Activated CD4-positive, alpha-beta T cell treated with anti-CD3 and anti-CD28 coated beads, Interleukin-2, amount 50 U/mL, for 48 hours (primary cell): Measurements from ENCODE around the gene TMA7.
"Not testable (repeated sequence)": the region's sequence is repeated elsewhere in the genome, so short reads cannot be mapped to it uniquely, and the experiment has no call there.

ENCODE experiments used
- DNase-seq, 2 experiments: peaks; one replicate each; pipeline ENCODE4 v3.0.0-alpha.2; 2020

Gene TMA7

DNA sequence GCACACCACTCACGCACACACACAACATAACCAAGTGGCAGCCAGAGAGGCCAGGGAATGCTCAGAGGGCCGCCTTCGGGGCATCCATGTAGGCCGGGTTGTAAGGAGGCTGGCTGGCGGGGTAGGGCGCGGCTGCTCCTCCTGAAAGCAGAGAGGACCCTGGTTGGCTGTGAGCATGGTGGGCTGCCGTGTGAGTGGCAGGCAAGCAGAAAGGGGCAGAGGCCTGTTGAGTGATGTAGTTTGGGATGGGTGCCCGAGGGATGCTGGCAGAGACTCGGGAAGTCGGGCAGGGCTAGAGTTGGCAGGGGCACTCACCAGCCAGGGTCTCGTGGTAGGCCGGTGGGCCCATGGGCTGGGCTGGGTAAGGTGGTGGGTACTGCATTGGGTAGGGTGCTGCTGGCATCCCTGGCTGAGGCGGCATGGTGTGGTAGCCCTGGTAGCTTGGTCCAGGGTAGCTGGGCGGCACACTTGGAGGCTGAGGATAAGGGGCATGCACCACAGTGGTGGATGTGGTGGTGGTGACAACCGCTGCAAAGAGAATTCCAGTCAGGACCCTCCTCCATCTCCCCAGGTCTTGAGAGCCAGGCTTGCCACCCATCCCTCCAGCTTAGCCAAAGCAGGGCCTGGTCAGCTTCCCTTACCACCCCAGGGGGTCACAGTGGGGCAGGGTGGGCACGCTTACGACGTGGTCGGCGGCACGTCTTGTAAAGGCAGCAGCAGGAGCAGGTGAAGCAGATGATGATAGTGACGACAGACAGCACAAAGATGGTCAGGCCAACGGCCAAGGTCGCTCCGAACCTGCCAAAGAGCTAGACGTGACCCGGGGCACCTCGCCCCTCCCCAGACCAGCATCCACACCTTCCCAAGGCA, 29.2 kb downstream of the TMA7 start:
- no peak for DNase-seq

- DNase-seq, result no peak
Observed at GRCh38 chr3:48470286-48470685, 30.2 kb downstream of the TMA7 start.

GRCh38 chr3:48472673-48472922, 32.5 kb downstream of the TMA7 start:
- DNase-seq, result no peak

GRCh38 chr3:48472923-48473616, 33.0 kb downstream of the TMA7 start:
- peak; percentile 97 to 98 for DNase-seq

DNA sequence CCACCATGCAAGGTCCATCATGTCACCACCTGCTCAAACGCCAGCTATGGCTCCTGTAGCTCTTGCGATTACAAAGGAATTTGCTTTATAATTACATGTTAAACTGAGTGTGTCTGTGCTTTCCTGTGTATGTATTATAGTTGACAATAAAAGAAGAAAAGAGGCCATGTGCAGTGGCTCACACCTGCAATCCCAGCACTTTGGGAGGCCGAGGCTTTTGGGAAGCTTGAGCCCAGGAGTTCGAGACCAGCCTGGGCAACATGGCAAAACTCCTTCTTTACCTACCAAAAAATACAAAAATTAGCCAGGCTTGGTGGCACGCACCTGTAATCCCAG, 33.5 kb downstream of the TMA7 start:
- no peak for DNase-seq

DNA sequence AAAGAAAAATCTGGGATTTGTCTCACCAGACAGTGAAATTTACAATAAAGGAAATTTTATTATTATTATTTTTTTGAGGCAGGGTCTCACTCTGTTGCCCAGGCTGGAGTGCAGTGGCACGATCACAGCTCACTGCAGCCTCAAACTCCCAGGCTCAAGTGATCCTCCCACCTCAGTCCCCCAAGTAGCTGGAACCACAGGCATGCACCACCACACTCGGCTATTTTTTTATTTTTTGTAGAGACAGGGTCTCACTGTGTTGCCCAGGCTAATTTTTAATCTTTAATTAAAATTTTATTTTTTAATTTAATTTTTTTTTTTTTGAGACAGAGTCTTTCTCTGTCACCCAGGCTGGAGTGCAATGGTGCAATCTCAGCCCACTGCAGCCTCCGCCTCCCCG, 34.0 kb downstream of the TMA7 start:
- not testable (repeated sequence) for DNase-seq

GRCh38 chr3:48474619-48475018, 34.6 kb downstream of the TMA7 start:
- no peak for DNase-seq

DNA sequence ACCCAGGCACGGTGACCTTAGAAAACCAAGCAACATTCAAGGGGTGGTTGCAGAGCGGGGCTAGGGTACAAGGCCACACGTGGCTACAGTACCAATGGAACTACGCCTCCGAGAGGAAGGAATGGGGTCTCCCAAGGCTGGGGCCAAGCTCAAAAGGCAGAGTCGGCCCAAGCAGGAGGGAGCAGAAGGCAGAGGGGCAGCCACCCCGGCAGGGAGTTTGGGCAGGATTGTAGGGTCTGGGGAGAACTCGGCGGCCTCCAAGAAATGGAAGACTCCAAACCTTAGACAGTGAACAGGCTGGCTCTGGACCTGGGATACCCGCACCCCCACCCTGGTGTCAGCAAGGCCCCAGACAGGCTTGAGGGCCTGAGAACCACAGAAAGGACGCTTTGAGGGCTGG, 35.1 kb downstream of the TMA7 start:
- no peak for DNase-seq

- no peak for DNase-seq
Observed at GRCh38 chr3:48476426-48477053, 36.5 kb downstream of the TMA7 start.

- no peak for DNase-seq
Observed at GRCh38 chr3:48477959-48478520, 38.0 kb downstream of the TMA7 start.

GRCh38 chr3:48478626-48479555, 38.8 kb downstream of the TMA7 start:
- peak; percentile 45 to 52 for DNase-seq

DNA sequence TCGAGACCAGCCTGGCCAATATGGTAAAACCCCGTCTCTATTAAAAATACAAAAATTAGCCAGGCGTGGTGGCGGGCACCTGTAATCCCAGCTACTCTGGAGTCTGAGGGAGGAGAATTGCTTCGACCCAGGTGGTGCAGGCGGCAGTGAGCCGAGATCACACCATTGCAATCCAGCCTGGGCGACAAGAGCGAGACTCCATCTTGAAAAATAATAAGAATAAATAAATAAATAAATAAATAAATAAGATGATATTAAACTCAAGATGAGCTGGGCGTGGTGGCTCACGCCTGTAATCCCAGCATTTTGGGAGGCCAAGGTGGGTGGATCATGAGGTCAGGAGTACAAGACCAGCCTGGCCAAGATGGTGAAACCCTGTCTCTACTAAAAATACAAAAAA, 40.8 kb downstream of the TMA7 start:
- not testable (repeated sequence) for DNase-seq

DNA sequence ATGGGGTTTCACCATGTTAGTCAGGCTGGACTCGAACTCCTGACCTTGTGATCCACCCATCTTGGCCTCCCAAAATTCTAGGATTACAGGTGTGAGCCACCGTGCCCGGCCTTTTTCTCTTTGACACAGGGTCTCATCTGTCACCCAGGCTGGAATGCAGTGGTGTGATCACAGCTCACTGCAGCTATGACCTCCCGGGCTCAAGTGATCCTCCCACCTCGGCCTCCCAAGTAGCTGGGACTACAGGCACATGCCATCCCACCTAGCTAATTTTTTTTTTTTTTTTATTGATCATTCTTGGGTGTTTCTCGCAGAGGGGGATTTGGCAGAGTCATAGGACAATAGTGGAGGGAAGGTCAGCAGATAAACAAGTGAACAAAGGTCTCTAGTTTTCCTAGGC, 42.8 kb downstream of the TMA7 start:
- DNase-seq, result not testable (repeated sequence)

DNA sequence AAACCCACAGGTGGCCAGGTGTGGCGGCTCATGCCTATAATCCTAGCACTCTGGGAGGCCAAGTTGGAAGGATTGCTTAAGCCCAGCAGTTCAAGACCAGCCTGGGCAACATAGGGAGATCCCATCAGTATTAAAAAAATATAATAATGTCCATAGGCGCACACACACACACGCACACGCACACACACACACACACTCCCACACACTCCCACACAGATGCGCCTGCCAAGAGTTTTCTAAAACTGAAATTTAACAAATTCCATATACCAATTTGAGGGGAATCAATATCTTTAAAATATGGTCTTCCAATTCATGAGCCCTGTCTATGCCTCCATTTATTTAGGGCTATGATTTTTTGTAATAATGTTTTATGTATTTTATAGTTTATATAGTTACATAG, 46.9 kb downstream of the TMA7 start:
- no peak for DNase-seq

- DNase-seq, result no peak
Observed at GRCh38 chr3:48492461-48493202, 52.6 kb downstream of the TMA7 start.

- DNase-seq, result no peak
Observed at GRCh38 chr3:48493203-48493501, 53.1 kb downstream of the TMA7 start.
